ACHN (cell line): ENCODE data around the gene CDKN2AIP.

Experiments used
- DNase-seq: peaks from one replicate; pipeline ENCODE4 v3.0.0-alpha.2; 2015
- in situ Hi-C: cut with HindIII; loops from 2 replicates; pipeline ENCODE4 v1.10.0; 2017; ENCODE audit warnings: low sequenced_read_pairs, low pct_ligation_motif_present, low pct_unique_long_range_greater_than_20kb

CDKN2AIP gene

DNA sequence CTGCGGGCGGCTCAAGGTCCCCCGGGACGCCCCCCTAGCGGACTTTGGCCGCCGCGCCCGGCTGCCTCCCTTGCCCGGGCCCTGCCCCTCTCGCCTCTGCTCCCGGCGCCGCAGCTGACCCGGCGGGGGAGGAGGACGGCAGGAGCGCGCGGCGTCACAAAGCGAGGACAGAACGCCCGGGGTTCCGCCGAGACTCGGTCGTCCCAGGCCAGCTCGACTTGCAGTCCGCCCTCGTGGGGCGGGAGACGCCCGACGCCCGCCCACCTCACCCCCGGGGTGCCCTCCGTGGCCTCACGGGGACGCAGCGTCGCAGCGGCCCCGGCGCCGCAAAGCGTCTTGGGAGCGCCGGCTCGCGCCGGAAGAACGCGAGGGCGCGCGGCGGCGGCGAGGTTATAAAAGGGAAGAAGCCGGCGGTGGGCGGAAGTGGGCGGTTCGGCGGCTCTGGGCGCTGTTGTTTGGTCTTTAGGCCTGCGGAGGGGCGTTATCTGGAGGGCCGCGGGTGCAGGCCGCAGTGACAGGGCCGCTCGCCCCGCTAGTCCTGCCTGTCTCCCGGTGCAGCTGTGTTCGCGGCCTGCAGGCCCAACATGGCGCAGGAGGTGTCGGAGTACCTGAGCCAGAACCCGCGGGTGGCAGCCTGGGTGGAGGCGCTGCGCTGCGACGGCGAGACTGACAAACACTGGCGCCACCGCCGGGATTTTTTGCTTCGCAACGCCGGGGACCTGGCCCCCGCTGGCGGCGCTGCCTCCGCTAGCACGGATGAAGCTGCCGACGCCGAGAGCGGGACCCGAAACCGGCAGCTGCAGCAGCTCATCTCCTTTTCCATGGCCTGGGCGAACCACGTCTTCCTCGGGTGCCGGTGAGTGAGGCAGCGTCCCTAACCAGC lies at the start of gene CDKN2AIP:
TSS of gene CDKN2AIP (plus strand) at position 423 of the 883 bp plus-strand sequence. CDS start at position 585, 162 bp downstream.
- peak; percentile 93 for DNase-seq
- in situ Hi-C loops, result no loop called here

- in situ Hi-C loops, result no loop called here
- DNase-seq, result no peak
These were observed 49.0 kb upstream of the CDKN2AIP start for GRCh38 chr4:183395395-183395794.

GRCh38 chr4:183396227-183396637 lies 48.2 kb upstream of the CDKN2AIP start:
- in situ Hi-C loops, result no loop called here
- no peak for DNase-seq

DNA sequence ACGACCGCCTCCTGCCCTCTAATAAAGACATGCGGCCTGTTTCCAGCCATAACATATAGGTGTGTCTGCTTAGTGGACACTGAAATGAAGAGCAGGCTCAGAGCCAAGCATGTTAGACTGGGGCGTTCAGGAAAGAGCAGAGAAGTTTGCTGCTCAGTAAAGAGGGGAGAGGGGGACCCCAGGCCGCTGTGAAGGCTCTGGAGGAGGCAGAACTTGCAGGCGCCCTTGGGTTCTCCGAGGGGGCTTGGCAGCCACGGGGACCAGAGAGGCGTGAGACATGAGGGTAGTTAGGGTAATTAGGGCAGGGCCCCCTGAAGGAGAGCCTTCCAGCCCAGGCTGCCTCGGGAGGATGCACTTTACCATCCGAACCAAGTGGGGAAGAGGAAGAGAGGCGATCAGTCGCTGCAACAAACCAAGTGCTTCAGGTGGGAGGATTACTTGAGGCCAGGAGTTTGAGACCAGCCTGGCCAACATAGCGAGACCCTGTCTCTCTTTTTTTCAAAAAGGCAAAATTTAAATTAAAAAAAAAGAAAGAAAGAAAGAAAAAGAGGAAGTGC lies 46.6 kb upstream of the CDKN2AIP start:
- DNase-seq, result no peak
- in situ Hi-C loops, result no loop called here

GRCh38 chr4:183398298-183399125 lies 45.9 kb upstream of the CDKN2AIP start:
- in situ Hi-C loops, result no loop called here
- peak; percentile 76 for DNase-seq

DNA sequence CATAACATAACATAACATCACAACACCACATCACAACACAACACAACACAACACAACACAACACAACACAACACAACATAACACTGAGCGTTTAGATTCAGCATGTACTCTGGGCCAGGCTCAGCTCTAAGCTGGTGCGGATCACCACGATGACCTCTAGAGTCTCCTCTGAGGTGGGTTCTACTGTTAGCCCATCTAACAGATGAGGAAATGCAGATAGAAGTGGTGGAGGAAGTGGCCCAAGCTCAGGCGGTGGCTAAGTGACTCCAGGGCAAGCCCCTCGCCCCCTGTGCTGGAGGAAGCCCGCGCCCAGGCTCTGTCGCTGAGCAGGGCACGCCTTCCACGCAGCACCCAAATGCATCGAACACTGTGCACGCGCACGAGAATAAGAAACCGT lies 45.3 kb upstream of the CDKN2AIP start:
- DNase-seq, result no peak
- in situ Hi-C loops, result no loop called here

GRCh38 chr4:183399616-183400015 lies 44.8 kb upstream of the CDKN2AIP start:
- in situ Hi-C loops, result no loop called here
- DNase-seq, result no peak

- in situ Hi-C loops, result no loop called here
- DNase-seq, result no peak
These were observed 44.4 kb upstream of the CDKN2AIP start for GRCh38 chr4:183400035-183400434.

- DNase-seq, result no peak
- in situ Hi-C loops, result no loop called here
These were observed 43.0 kb upstream of the CDKN2AIP start for GRCh38 chr4:183401473-183401872.

- in situ Hi-C loops, result no loop called here
- DNase-seq, result no peak
These were observed 41.7 kb upstream of the CDKN2AIP start for GRCh38 chr4:183402771-183403170.

DNA sequence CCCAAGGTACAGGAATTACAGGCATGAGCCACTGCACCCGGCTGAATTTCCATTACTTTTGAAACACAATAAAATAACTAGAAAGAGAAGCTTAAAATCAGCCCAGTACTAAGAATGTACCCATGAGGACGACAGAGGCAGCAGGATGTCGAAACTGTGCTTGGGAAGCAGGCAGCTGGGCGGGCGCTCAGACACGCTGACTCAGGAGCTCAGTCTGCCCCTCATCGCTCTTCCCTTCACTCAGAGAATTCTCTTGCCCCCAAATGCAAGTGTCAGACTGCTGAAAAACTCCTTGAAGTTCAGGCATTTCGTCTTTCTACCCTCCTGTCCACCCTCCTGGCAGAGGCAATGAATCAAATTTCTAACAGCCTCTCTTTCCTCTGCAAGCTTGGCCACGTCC lies 41.0 kb upstream of the CDKN2AIP start:
- in situ Hi-C loops, result no loop called here
- no peak for DNase-seq

GRCh38 chr4:183403961-183404360 lies 40.5 kb upstream of the CDKN2AIP start:
- in situ Hi-C loops, result no loop called here
- DNase-seq, result no peak

DNA sequence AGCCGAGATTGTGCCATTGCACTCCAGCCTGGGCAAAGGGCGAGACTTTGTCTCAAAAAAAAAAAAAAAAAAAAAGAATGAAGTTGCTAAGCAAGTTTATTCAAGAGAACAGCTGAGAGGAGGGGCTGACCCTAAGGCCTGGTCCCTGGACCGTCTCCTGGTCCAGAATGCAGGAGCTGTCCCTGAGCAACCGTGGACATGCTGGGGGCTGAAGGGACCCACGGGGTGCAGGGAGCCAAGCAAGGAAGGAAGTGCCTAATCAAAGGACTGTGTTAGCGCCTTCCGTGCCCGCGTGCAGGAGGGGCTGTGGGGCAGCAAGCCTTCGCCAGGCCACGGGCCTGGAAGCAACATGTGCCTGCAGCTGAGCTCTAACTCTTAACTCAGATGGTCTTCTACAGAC lies 39.1 kb upstream of the CDKN2AIP start:
- no peak for DNase-seq
- in situ Hi-C loops, result no loop called here

GRCh38 chr4:183407128-183407585 lies 37.3 kb upstream of the CDKN2AIP start:
- peak; percentile 79 for DNase-seq
- in situ Hi-C loops, result no loop called here

- in situ Hi-C loops, result no loop called here
These were observed 36.6 kb upstream of the CDKN2AIP start for GRCh38 chr4:183407635-183408464.

GRCh38 chr4:183408796-183409195 lies 35.6 kb upstream of the CDKN2AIP start:
- peak; percentile 62 for DNase-seq
- in situ Hi-C loops, result no loop called here

More at GRCh38 chr4:183407635-183408464, 36.6 kb upstream of the CDKN2AIP start:
- DNase-seq, result no peak

- in situ Hi-C loops, result no loop called here
- peak; percentile 16 for DNase-seq
These were observed 35.0 kb upstream of the CDKN2AIP start for GRCh38 chr4:183409483-183409882.

- DNase-seq, result peak; percentile 61
- in situ Hi-C loops, result no loop called here
These were observed 34.5 kb upstream of the CDKN2AIP start for GRCh38 chr4:183409934-183410333.
